PC-9 (cell line): ENCODE data around the gene OSGIN1.

Experiments
- CTCF ChIP-seq: fragments of 200-600 bp; sonication (generic); conservative IDR thresholded peaks from 2 replicates; pipeline ENCODE4 v1.6.1; 2017; ENCODE audit warnings: mixed run types, antibody characterized with exemption, mild to moderate bottlenecking, moderate library complexity
- EZH2 ChIP-seq: fragments of 200-600 bp; sonication (generic); IDR thresholded peaks from 2 replicates; pipeline ENCODE4 v1.8.0; 2017; ENCODE audit warnings: antibody characterized with exemption, low read depth

- TF ChIP-seq CTCF, result no peak
- TF ChIP-seq EZH2, result no peak
Observed at GRCh38 chr16:83959656-83960434, 6.8 kb downstream of the OSGIN1 start.
